PC-9 (cell line): ENCODE data around the gene CD302.

Source experiments
- CTCF ChIP-seq: fragments of 200-600 bp; sonication (generic); conservative IDR thresholded peaks from 2 replicates; pipeline ENCODE4 v1.6.1; 2017; ENCODE audit warnings: mixed run types, antibody characterized with exemption, mild to moderate bottlenecking, moderate library complexity
- EZH2 ChIP-seq: fragments of 200-600 bp; sonication (generic); IDR thresholded peaks from 2 replicates; pipeline ENCODE4 v1.8.0; 2017; ENCODE audit warnings: antibody characterized with exemption, low read depth

DNA sequence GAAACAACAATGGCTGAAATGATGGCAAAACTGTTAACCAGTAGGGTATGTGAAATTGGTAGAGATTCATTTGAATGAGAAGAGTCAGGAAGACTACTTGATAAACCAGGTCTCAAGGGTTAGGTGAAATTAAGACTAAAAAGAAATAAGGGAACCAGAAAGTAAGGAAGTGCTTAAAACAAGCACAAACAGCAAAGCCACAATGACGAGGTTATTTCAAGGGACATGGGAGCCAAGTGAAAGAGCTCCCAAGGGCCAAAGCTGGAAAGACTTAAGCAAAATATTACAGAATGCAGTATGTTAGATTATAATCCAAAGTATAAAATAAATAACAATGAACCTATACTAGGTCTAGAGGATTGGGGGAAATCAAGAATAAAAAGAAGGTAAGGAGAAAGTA is 19.3 kb upstream of the CD302 start:
- TF ChIP-seq CTCF (no peak), EZH2 (no peak)
